ENCODE results near the gene RTP2. TPM values are rescaled to one million over a fixed set of nuclear protein-coding genes. Genes with fewer than 3 reads are reported as not detected.
A peak's percentile ranks its signal among the peaks of the same experiment; 100 is the strongest.

RTP2 gene
- total RNA-seq, 2 donors from 2014 or later, result not detected

DNA sequence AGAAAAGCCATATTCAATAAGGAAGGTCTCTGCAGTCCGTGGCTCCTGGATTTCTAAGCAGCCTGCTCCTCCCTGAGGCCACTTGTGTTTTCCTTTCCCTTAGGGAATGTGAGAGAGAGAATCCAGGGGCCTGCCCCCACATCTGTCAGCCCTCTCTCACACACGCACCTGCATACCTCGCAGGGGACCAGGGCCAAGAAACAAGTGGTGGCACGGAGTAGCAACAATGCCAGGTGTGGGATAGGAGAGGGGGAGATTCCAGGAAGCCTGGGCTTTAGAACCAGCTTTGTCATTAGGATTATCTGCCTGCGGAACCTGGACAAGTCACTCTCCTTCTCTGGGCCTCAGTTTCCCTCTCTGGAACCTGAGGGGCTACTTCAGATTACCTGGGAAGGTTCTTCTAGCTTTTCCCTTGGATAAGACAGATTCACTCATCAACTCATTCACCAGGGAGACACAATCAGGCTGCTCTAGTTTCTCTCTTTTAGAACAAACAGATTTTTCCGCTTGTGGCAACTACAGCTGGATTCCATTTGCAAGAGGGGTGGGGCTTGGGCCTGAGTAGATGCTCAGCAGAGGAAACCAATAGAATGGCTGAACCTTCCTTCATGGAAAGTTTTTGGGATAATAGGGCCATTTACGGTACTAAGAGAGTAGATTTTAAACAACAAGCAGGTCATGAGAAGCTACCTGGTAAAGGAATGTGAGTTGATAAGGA is 23.5 kb upstream of the RTP2 start:
- ATAC-seq (ENCODE audit: insufficient number of reproducible peaks, low FRiP score, low read depth) (no peak), DNase-seq (ENCODE audit: low spot score) (no peak)
- H3K4me3 ChIP-seq, result no peak overlapping the region
- peaks cover 95% of the 10 kb centered on the region for H3K36me3 ChIP-seq
- H3K9me3 ChIP-seq, result no peaks in the 10 kb centered on the region
- H3K4me1 ChIP-seq (ENCODE audit: control insufficient read depth in 1 of 2, low read depth in 2 of 2), result no peaks in the 10 kb centered on the region
- H3K27me3 ChIP-seq (replicated peaks; ENCODE audit: insufficient read depth), result no peaks in the 10 kb centered on the region
- TF ChIP-seq, protein P1, sequence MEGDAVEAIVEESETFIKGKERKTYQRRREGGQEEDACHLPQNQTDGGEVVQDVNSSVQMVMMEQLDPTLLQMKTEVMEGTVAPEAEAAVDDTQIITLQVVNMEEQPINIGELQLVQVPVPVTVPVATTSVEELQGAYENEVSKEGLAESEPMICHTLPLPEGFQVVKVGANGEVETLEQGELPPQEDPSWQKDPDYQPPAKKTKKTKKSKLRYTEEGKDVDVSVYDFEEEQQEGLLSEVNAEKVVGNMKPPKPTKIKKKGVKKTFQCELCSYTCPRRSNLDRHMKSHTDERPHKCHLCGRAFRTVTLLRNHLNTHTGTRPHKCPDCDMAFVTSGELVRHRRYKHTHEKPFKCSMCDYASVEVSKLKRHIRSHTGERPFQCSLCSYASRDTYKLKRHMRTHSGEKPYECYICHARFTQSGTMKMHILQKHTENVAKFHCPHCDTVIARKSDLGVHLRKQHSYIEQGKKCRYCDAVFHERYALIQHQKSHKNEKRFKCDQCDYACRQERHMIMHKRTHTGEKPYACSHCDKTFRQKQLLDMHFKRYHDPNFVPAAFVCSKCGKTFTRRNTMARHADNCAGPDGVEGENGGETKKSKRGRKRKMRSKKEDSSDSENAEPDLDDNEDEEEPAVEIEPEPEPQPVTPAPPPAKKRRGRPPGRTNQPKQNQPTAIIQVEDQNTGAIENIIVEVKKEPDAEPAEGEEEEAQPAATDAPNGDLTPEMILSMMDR (IDR thresholded peaks at IDR 0.05), result no peak
- no peak overlapping the region for H3K27ac ChIP-seq

DNA sequence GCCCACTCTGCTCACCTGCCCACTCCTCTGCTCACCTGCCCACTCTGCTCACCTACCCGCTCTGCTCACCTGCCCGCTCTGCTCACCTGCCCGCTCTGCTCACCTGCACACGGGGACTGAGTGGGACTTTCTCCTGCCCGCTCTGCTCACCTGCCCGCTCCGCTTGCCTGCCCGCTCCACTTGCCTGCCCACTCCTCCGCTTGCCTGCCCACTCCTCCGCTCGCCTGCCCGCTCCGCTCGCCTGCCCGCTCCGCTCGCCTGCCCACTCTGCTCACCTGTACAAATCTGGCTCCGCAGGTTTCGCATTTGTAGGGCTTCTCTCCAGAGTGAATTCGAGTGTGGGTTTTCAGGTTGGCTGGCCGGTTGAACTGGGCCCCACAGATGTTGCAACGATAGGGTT is 22.9 kb upstream of the RTP2 start:
- no peak for DNase-seq (ENCODE audit: low spot score)
- Histone ChIP-seq H3K36me3 (peaks cover 91% of the 10 kb centered on the region), H3K4me1 (ENCODE audit: control insufficient read depth in 1 of 2, low read depth in 2 of 2) (no peaks in the 10 kb centered on the region), H3K27me3 (replicated peaks; ENCODE audit: insufficient read depth) (no peaks in the 10 kb centered on the region), H3K9me3 (no peaks in the 10 kb centered on the region), H3K27ac (no peak overlapping the region), H3K4me3 (no peak overlapping the region)
- no peak for ATAC-seq (ENCODE audit: insufficient number of reproducible peaks, low FRiP score, low read depth)
- TF ChIP-seq, protein P1 (IDR thresholded peaks at IDR 0.05), result no peak

- H3K36me3 ChIP-seq, result peaks cover 61% of the 10 kb centered on the region
Observed at GRCh38 chr3:187722206-187722612, 19.9 kb upstream of the RTP2 start.

DNA sequence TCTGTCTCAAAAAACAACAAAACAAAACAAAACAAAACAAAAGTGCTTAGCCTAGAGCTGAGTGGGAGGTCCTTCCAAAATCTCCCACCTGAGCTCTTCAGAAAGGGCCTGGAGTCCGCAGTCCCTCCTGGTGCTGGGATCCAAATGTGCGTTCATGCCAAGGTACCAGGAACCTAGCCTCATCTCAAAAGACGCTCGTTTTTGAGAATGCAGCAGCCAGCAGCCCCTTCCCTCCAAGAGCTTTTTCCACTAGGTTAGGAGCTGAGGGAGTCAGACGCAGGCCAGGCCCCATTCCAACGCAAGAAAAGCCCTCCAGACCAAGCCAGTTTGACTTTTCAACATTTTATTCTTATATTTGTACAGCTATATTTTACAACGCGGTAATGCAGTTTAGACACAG is 18.7 kb upstream of the RTP2 start:
- ATAC-seq (ENCODE audit: insufficient number of reproducible peaks, low FRiP score, low read depth) (no peak), DNase-seq (ENCODE audit: low spot score) (no peak)
- no peaks in the 10 kb centered on the region for H3K9me3 ChIP-seq
- H3K27me3 ChIP-seq (replicated peaks; ENCODE audit: insufficient read depth), result no peaks in the 10 kb centered on the region
- peaks cover 49% of the 10 kb centered on the region for H3K36me3 ChIP-seq
- no peaks in the 10 kb centered on the region for H3K4me1 ChIP-seq (ENCODE audit: control insufficient read depth in 1 of 2, low read depth in 2 of 2)
- no peak overlapping the region for H3K27ac ChIP-seq
- TF ChIP-seq, protein P1 (IDR thresholded peaks at IDR 0.05), result no peak
- H3K4me3 ChIP-seq, result no peak overlapping the region

More at GRCh38 chr3:187722206-187722612, 19.9 kb upstream of the RTP2 start:
- ATAC-seq (ENCODE audit: insufficient number of reproducible peaks, low FRiP score, low read depth) (no peak), DNase-seq (ENCODE audit: low spot score) (no peak)
- TF ChIP-seq, protein P1 (IDR thresholded peaks at IDR 0.05), result peak; percentile 14
- H3K27ac ChIP-seq, result no peak overlapping the region
- H3K4me1 ChIP-seq (ENCODE audit: control insufficient read depth in 1 of 2, low read depth in 2 of 2), result no peaks in the 10 kb centered on the region
- H3K9me3 ChIP-seq, result no peaks in the 10 kb centered on the region
- H3K4me3 ChIP-seq, result no peak overlapping the region
- H3K27me3 ChIP-seq (replicated peaks; ENCODE audit: insufficient read depth), result no peaks in the 10 kb centered on the region

- no peaks in the 10 kb centered on the region for H3K9me3 ChIP-seq
- DNase-seq (ENCODE audit: low spot score) (no peak), ATAC-seq (ENCODE audit: insufficient number of reproducible peaks, low FRiP score, low read depth) (no peak)
- no peaks in the 10 kb centered on the region for H3K27me3 ChIP-seq (replicated peaks; ENCODE audit: insufficient read depth)
- H3K4me3 ChIP-seq, result no peak overlapping the region
- TF ChIP-seq, protein P1 (IDR thresholded peaks at IDR 0.05), result no peak
- no peak overlapping the region for H3K27ac ChIP-seq
- no peaks in the 10 kb centered on the region for H3K4me1 ChIP-seq (ENCODE audit: control insufficient read depth in 1 of 2, low read depth in 2 of 2)
- H3K36me3 ChIP-seq, result peaks cover 42% of the 10 kb centered on the region
Observed at GRCh38 chr3:187720337-187720670, 17.9 kb upstream of the RTP2 start.
